Measurements from ENCODE around the gene DMRT3. TPM values are rescaled to one million over a fixed set of nuclear protein-coding genes. Genes with fewer than 3 reads are reported as not detected.

The DMRT3 gene
- polyA plus RNA-seq, 3 donors, result not detected

- Histone ChIP-seq H3K4me2 (replicated peaks; ENCODE audit: extremely low read depth, low read length, poor library complexity, severe bottlenecking) (peak overlapping the region; percentile 90), H3K36me3 (replicated peaks in 1 of 2; ENCODE audit: control insufficient read depth in 1 of 2, insufficient read depth in 2 of 2, low read length in 2 of 2) (no peaks in the 10 kb centered on the region), H3K79me2 (ENCODE audit: insufficient read depth, low read length) (no peaks in the 10 kb centered on the region), H3K4me1 (ENCODE audit: control insufficient read depth in 1 of 2, insufficient read depth in 2 of 2, low read length in 2 of 2) (peaks cover 44 to 56% of the 10 kb centered on the region in 2 donors), H3K27me3 (ENCODE audit: control insufficient read depth in 2 of 2, insufficient read depth in 2 of 2, low read length in 2 of 2) (peaks cover 94 to 96% of the 10 kb centered on the region in 2 donors), H3K9ac (ENCODE audit: insufficient read depth, low read length, poor library complexity, severe bottlenecking) (no peak overlapping the region), H3K27ac (ENCODE audit: low read depth in 1 of 2, low read length in 2 of 2) (no peak overlapping the region), H4K20me1 (ENCODE audit: insufficient read depth, low read length) (no peaks in the 10 kb centered on the region), H3K9me3 (replicated peaks in 1 of 2; ENCODE audit: control insufficient read depth in 1 of 2, insufficient read depth in 1 of 2, low read length in 2 of 2) (peaks cover 11 to 59% of the 10 kb centered on the region in 2 donors), H2AFZ (ENCODE audit: insufficient read depth, low read depth, low read length, poor library complexity, severe bottlenecking) (peak overlapping the region; percentile 74), H3K4me3 (replicated peaks in 1 of 3; ENCODE audit: low read depth in 2 of 3, low read length in 3 of 3) (peak overlapping the region; percentile 40 to 79 (median 57))
- peaks cover 7 to 25% of the 10 kb centered on the region in 2 donors for H3K36me3 Mint-ChIP-seq
- peaks cover 88 to 100% (median 97%) of the 10 kb centered on the region in 3 donors for H3K27me3 Mint-ChIP-seq (ENCODE audit: low read depth in 3 of 3)
- no peak overlapping the region for H3K27ac Mint-ChIP-seq
- no peak for DNase-seq
- peaks cover 0 to 42% (median 33%) of the 10 kb centered on the region in 7 donors for H3K9me3 Mint-ChIP-seq
- intact Hi-C loops (cut with micrococcal nuclease), result no loop called here
- H3K4me1 Mint-ChIP-seq, result peaks cover 71% of the 10 kb centered on the region
- H3K4me3 Mint-ChIP-seq, result peak overlapping the region; percentile 75 to 89
- WGBS (ENCODE audit: insufficient coverage), result under 1% methylated on average over 26 of the region's 42 CpGs
- TF ChIP-seq, protein P1, sequence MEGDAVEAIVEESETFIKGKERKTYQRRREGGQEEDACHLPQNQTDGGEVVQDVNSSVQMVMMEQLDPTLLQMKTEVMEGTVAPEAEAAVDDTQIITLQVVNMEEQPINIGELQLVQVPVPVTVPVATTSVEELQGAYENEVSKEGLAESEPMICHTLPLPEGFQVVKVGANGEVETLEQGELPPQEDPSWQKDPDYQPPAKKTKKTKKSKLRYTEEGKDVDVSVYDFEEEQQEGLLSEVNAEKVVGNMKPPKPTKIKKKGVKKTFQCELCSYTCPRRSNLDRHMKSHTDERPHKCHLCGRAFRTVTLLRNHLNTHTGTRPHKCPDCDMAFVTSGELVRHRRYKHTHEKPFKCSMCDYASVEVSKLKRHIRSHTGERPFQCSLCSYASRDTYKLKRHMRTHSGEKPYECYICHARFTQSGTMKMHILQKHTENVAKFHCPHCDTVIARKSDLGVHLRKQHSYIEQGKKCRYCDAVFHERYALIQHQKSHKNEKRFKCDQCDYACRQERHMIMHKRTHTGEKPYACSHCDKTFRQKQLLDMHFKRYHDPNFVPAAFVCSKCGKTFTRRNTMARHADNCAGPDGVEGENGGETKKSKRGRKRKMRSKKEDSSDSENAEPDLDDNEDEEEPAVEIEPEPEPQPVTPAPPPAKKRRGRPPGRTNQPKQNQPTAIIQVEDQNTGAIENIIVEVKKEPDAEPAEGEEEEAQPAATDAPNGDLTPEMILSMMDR (IDR thresholded peaks at IDR 0.05), result no peak
These were observed 4.5 kb upstream of the DMRT3 start for GRCh38 chr9:971901-972500.

DNA sequence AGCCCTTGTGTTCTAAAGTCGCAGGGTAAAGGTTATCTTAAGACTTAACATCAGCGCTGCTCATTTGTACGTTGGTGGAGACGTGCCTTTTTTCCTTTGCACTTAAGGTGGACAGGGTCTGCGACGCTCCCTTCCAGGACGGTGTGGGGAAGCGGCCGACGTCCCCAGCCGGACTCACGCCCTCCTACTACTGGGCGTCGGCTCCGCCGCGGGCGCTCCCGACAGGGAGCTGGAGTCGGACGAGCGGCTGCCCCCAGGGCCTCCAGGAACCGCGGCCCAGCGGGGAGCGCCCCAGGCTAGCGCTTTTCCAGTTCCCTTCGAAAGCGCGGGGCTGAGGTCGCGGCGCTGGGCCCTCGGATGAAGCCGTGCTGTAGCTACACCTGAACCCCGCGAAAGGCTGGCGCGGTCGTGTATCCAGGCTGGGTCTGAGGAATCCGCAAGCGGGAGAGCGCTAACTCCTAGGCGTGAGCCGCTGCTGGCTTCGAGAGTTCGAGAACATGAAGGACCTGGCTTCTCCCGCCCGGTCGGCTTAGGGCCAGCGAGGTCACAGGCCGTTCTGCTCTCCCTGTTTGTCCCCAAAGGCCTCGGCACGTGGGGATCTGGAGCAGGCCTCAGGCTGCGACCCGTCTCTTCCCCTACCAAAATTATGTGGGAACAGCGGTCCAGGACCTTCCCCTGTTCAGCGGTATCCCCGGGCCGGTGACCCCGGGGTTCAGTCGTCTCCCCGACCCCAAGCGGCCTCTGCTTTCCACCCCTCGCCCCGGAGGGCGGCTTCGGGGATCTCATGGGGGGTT is 3.8 kb upstream of the DMRT3 start:
- intact Hi-C loops (cut with micrococcal nuclease), result no loop called here
- Mint-ChIP-seq H3K4me1 (peaks cover 69% of the 10 kb centered on the region), H3K9me3 (peaks cover 0 to 41% (median 29%) of the 10 kb centered on the region in 7 donors), H3K27ac (peak overlapping the region in 1 of 7 donors; percentile 33), H3K27me3 (ENCODE audit: low read depth in 3 of 3) (peaks cover 85 to 99% (median 95%) of the 10 kb centered on the region in 3 donors), H3K36me3 (peaks cover 7 to 25% of the 10 kb centered on the region in 2 donors), H3K4me3 (peak overlapping the region; percentile 75 to 89)
- peaks cover 11 to 58% of the 10 kb centered on the region in 2 donors for H3K9me3 ChIP-seq (replicated peaks in 1 of 2; ENCODE audit: control insufficient read depth in 1 of 2, insufficient read depth in 1 of 2, low read length in 2 of 2)
- TF ChIP-seq, protein P1 (IDR thresholded peaks at IDR 0.05), result no peak
- peak overlapping the region; percentile 40 to 79 (median 57) for H3K4me3 ChIP-seq (replicated peaks in 1 of 3; ENCODE audit: low read depth in 2 of 3, low read length in 3 of 3)
- peaks cover 44 to 57% of the 10 kb centered on the region in 2 donors for H3K4me1 ChIP-seq (ENCODE audit: control insufficient read depth in 1 of 2, insufficient read depth in 2 of 2, low read length in 2 of 2)
- H3K27ac ChIP-seq (ENCODE audit: low read depth in 1 of 2, low read length in 2 of 2), result no peak overlapping the region
- H2AFZ ChIP-seq (ENCODE audit: insufficient read depth, low read depth, low read length, poor library complexity, severe bottlenecking), result peak overlapping the region; percentile 74
- no peaks in the 10 kb centered on the region for H3K36me3 ChIP-seq (replicated peaks in 1 of 2; ENCODE audit: control insufficient read depth in 1 of 2, insufficient read depth in 2 of 2, low read length in 2 of 2)
- no peaks in the 10 kb centered on the region for H3K79me2 ChIP-seq (ENCODE audit: insufficient read depth, low read length)
- H3K4me2 ChIP-seq (replicated peaks; ENCODE audit: extremely low read depth, low read length, poor library complexity, severe bottlenecking), result peak overlapping the region; percentile 90
- H3K9ac ChIP-seq (ENCODE audit: insufficient read depth, low read length, poor library complexity, severe bottlenecking), result no peak overlapping the region
- 5% methylated on average over 66 of the region's 68 CpGs for whole genome bisulfite sequencing (ENCODE audit: insufficient coverage)
- peak in 1 of 3 donors; percentile 15 for DNase-seq
- no peaks in the 10 kb centered on the region for H4K20me1 ChIP-seq (ENCODE audit: insufficient read depth, low read length)
- H3K27me3 ChIP-seq (ENCODE audit: control insufficient read depth in 2 of 2, insufficient read depth in 2 of 2, low read length in 2 of 2), result peaks cover 92 to 94% of the 10 kb centered on the region in 2 donors
